PC-9 (cell line): ENCODE measurements around the gene OR5K1.

Source experiments
- EZH2 ChIP-seq: fragments of 200-600 bp; sonication (generic); IDR thresholded peaks from 2 replicates; pipeline ENCODE4 v1.8.0; 2017; ENCODE audit warnings: antibody characterized with exemption, low read depth
- TF ChIP-seq, protein P1 (sequence below): fragments of 200-600 bp; sonication (generic); conservative IDR thresholded peaks from 2 replicates; pipeline ENCODE4 v1.6.1; 2017; ENCODE audit warnings: mixed run types, antibody characterized with exemption, mild to moderate bottlenecking, moderate library complexity

DNA sequence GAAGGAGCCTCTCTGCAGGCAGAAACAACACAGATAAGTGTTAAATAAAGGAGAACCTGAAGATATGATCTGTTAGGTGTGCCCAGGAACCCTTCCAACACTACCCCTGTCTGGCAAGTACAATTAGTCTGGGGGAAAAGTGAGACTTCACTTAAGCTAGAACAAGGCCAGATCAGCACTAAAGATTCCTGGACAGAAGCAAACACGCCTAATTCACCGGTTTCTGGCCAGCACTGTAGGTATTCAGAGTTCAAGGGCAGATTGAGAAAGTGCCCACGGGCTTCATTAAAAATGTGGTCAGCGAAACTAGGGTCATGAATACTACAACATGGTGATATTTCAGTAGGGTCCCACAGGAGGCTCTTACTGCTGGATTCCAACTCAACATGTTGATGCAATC is 28.6 kb upstream of the OR5K1 start:
- TF ChIP-seq, protein P1, sequence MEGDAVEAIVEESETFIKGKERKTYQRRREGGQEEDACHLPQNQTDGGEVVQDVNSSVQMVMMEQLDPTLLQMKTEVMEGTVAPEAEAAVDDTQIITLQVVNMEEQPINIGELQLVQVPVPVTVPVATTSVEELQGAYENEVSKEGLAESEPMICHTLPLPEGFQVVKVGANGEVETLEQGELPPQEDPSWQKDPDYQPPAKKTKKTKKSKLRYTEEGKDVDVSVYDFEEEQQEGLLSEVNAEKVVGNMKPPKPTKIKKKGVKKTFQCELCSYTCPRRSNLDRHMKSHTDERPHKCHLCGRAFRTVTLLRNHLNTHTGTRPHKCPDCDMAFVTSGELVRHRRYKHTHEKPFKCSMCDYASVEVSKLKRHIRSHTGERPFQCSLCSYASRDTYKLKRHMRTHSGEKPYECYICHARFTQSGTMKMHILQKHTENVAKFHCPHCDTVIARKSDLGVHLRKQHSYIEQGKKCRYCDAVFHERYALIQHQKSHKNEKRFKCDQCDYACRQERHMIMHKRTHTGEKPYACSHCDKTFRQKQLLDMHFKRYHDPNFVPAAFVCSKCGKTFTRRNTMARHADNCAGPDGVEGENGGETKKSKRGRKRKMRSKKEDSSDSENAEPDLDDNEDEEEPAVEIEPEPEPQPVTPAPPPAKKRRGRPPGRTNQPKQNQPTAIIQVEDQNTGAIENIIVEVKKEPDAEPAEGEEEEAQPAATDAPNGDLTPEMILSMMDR = no peak
- TF ChIP-seq EZH2 = no peak
